Adrenal gland (tissue), 5 donors: Measurements from ENCODE around the gene ATP9B.

Experiments used
- CTCF ChIP-seq, 6 experiments: fragments of 450-650 bp in 4 of 6; fragments of 200-600 bp in 2 of 6; sonication (generic) in 1 of 6; IDR thresholded peaks; 1 replicate in 5 of 6; 2 replicates in 1 of 6; pipeline versions ENCODE4 v1.5.1 to v1.8.0; 2016 to 2021; ENCODE audit warnings: antibody characterized with exemption in 6 of 6, mild to moderate bottlenecking in 2 of 6, moderate library complexity in 1 of 6
- POLR2A ChIP-seq, 2 donors: fragments of 450-650 bp; IDR thresholded peaks; one replicate each; pipeline ENCODE4 v1.6.1; 2017; ENCODE audit warnings: antibody characterized with exemption in 2 of 2, mild to moderate bottlenecking in 2 of 2, moderate library complexity in 1 of 2
- donor health status: DM: no; HTN: no; CAD: no.

- TF ChIP-seq POLR2A (IDR thresholded peaks at IDR 0.05) (no peak), CTCF (IDR thresholded peaks at IDR 0.05) (no peak)
These were observed 141.1 kb downstream of the ATP9B start for GRCh38 chr18:79210002-79210910.
